Measurements from ENCODE around the gene NEUROD4.
"Not testable (repeated sequence)": the region's sequence is repeated elsewhere in the genome, so short reads cannot be mapped to it uniquely, and the experiment has no call there.

Gene NEUROD4

GRCh38 chr12:55019784-55020183 lies at the start of gene NEUROD4:
NEUROD4 (plus strand) TSS chr12:55019974; CDS start chr12:55026440, 6,466 bp downstream.
- Histone ChIP-seq H3K4me1 (ENCODE audit: control insufficient read depth, insufficient read depth, low read length) (no peaks in the 10 kb centered on the region), H3K27me3 (ENCODE audit: control insufficient read depth, insufficient read depth, low read length) (no peaks in the 10 kb centered on the region), H3K9ac (ENCODE audit: low read length) (no peak within 1 kb of the TSS), H3K36me3 (ENCODE audit: control insufficient read depth, insufficient read depth, low read length) (no peaks in the 10 kb centered on the region), H3K4me3 (ENCODE audit: low read length) (no peak within 1 kb of the TSS), H3K27ac (ENCODE audit: low read depth, low read length) (no peak within 1 kb of the TSS)

- H3K27ac ChIP-seq (ENCODE audit: low read depth, low read length) = no peak overlapping the region
- H3K27me3 ChIP-seq (ENCODE audit: control insufficient read depth, insufficient read depth, low read length) = no peaks in the 10 kb centered on the region
- H3K4me1 ChIP-seq (ENCODE audit: control insufficient read depth, insufficient read depth, low read length) = no peaks in the 10 kb centered on the region
- no peaks in the 10 kb centered on the region for H3K36me3 ChIP-seq (ENCODE audit: control insufficient read depth, insufficient read depth, low read length)
- no peak overlapping the region for H3K9ac ChIP-seq (ENCODE audit: low read length)
- no peak overlapping the region for H3K4me3 ChIP-seq (ENCODE audit: low read length)
Measured at GRCh38 chr12:54970741-54971140, 49.0 kb upstream of the NEUROD4 start.

GRCh38 chr12:54973556-54973955 lies 46.2 kb upstream of the NEUROD4 start:
- Histone ChIP-seq H3K36me3 (ENCODE audit: control insufficient read depth, insufficient read depth, low read length) (no peaks in the 10 kb centered on the region), H3K4me1 (ENCODE audit: control insufficient read depth, insufficient read depth, low read length) (no peaks in the 10 kb centered on the region), H3K27me3 (ENCODE audit: control insufficient read depth, insufficient read depth, low read length) (no peaks in the 10 kb centered on the region), H3K4me3 (ENCODE audit: low read length) (no peak overlapping the region), H3K9ac (ENCODE audit: low read length) (no peak overlapping the region), H3K27ac (ENCODE audit: low read depth, low read length) (no peak overlapping the region)

GRCh38 chr12:54974279-54974678 lies 45.5 kb upstream of the NEUROD4 start:
- no peaks in the 10 kb centered on the region for H3K4me1 ChIP-seq (ENCODE audit: control insufficient read depth, insufficient read depth, low read length)
- H3K36me3 ChIP-seq (ENCODE audit: control insufficient read depth, insufficient read depth, low read length) = no peaks in the 10 kb centered on the region
- no peak overlapping the region for H3K27ac ChIP-seq (ENCODE audit: low read depth, low read length)
- no peak overlapping the region for H3K4me3 ChIP-seq (ENCODE audit: low read length)
- H3K27me3 ChIP-seq (ENCODE audit: control insufficient read depth, insufficient read depth, low read length) = no peaks in the 10 kb centered on the region
- no peak overlapping the region for H3K9ac ChIP-seq (ENCODE audit: low read length)

GRCh38 chr12:54975272-54975671 lies 44.5 kb upstream of the NEUROD4 start:
- H3K9ac ChIP-seq (ENCODE audit: low read length) = no peak overlapping the region
- no peaks in the 10 kb centered on the region for H3K36me3 ChIP-seq (ENCODE audit: control insufficient read depth, insufficient read depth, low read length)
- H3K4me1 ChIP-seq (ENCODE audit: control insufficient read depth, insufficient read depth, low read length) = no peaks in the 10 kb centered on the region
- H3K27me3 ChIP-seq (ENCODE audit: control insufficient read depth, insufficient read depth, low read length) = no peaks in the 10 kb centered on the region
- H3K27ac ChIP-seq (ENCODE audit: low read depth, low read length) = no peak overlapping the region
- H3K4me3 ChIP-seq (ENCODE audit: low read length) = no peak overlapping the region

- Histone ChIP-seq H3K27ac (ENCODE audit: low read depth, low read length) (no peak overlapping the region), H3K4me1 (ENCODE audit: control insufficient read depth, insufficient read depth, low read length) (no peaks in the 10 kb centered on the region), H3K9ac (ENCODE audit: low read length) (no peak overlapping the region), H3K27me3 (ENCODE audit: control insufficient read depth, insufficient read depth, low read length) (no peaks in the 10 kb centered on the region), H3K36me3 (ENCODE audit: control insufficient read depth, insufficient read depth, low read length) (no peaks in the 10 kb centered on the region), H3K4me3 (ENCODE audit: low read length) (no peak overlapping the region)
Measured at GRCh38 chr12:54975875-54976274, 43.9 kb upstream of the NEUROD4 start.

- no peak overlapping the region for H3K9ac ChIP-seq (ENCODE audit: low read length)
- H3K36me3 ChIP-seq (ENCODE audit: control insufficient read depth, insufficient read depth, low read length) = no peaks in the 10 kb centered on the region
- no peak overlapping the region for H3K27ac ChIP-seq (ENCODE audit: low read depth, low read length)
- no peaks in the 10 kb centered on the region for H3K4me1 ChIP-seq (ENCODE audit: control insufficient read depth, insufficient read depth, low read length)
- no peaks in the 10 kb centered on the region for H3K27me3 ChIP-seq (ENCODE audit: control insufficient read depth, insufficient read depth, low read length)
- no peak overlapping the region for H3K4me3 ChIP-seq (ENCODE audit: low read length)
Measured at GRCh38 chr12:54977155-54977554, 42.6 kb upstream of the NEUROD4 start.

- Histone ChIP-seq H3K27ac (ENCODE audit: low read depth, low read length) (no peak overlapping the region), H3K4me1 (ENCODE audit: control insufficient read depth, insufficient read depth, low read length) (no peaks in the 10 kb centered on the region), H3K27me3 (ENCODE audit: control insufficient read depth, insufficient read depth, low read length) (no peaks in the 10 kb centered on the region), H3K4me3 (ENCODE audit: low read length) (no peak overlapping the region), H3K36me3 (ENCODE audit: control insufficient read depth, insufficient read depth, low read length) (no peaks in the 10 kb centered on the region), H3K9ac (ENCODE audit: low read length) (no peak overlapping the region)
Measured at GRCh38 chr12:54977857-54978256, 41.9 kb upstream of the NEUROD4 start.

GRCh38 chr12:54980341-54980740 lies 39.4 kb upstream of the NEUROD4 start:
- H3K4me3 ChIP-seq (ENCODE audit: low read length) = no peak overlapping the region
- H3K36me3 ChIP-seq (ENCODE audit: control insufficient read depth, insufficient read depth, low read length) = no peaks in the 10 kb centered on the region
- no peak overlapping the region for H3K9ac ChIP-seq (ENCODE audit: low read length)
- no peak overlapping the region for H3K27ac ChIP-seq (ENCODE audit: low read depth, low read length)
- no peaks in the 10 kb centered on the region for H3K27me3 ChIP-seq (ENCODE audit: control insufficient read depth, insufficient read depth, low read length)
- no peaks in the 10 kb centered on the region for H3K4me1 ChIP-seq (ENCODE audit: control insufficient read depth, insufficient read depth, low read length)

- Histone ChIP-seq H3K27me3 (ENCODE audit: control insufficient read depth, insufficient read depth, low read length) (no peaks in the 10 kb centered on the region), H3K9ac (ENCODE audit: low read length) (no peak overlapping the region), H3K27ac (ENCODE audit: low read depth, low read length) (no peak overlapping the region), H3K4me1 (ENCODE audit: control insufficient read depth, insufficient read depth, low read length) (no peaks in the 10 kb centered on the region), H3K36me3 (ENCODE audit: control insufficient read depth, insufficient read depth, low read length) (no peaks in the 10 kb centered on the region), H3K4me3 (ENCODE audit: low read length) (no peak overlapping the region)
Measured at GRCh38 chr12:54981796-54982195, 38.0 kb upstream of the NEUROD4 start.

GRCh38 chr12:54983536-54984101 lies 36.2 kb upstream of the NEUROD4 start:
- no peak overlapping the region for H3K9ac ChIP-seq (ENCODE audit: low read length)
- H3K27ac ChIP-seq (ENCODE audit: low read depth, low read length) = no peak overlapping the region
- no peaks in the 10 kb centered on the region for H3K4me1 ChIP-seq (ENCODE audit: control insufficient read depth, insufficient read depth, low read length)
- H3K36me3 ChIP-seq (ENCODE audit: control insufficient read depth, insufficient read depth, low read length) = no peaks in the 10 kb centered on the region
- H3K27me3 ChIP-seq (ENCODE audit: control insufficient read depth, insufficient read depth, low read length) = no peaks in the 10 kb centered on the region
- H3K4me3 ChIP-seq (ENCODE audit: low read length) = no peak overlapping the region

GRCh38 chr12:54984658-54985376 lies 35.0 kb upstream of the NEUROD4 start, which contains the start of gene TESPA1:
TESPA1 (minus strand) TSS chr12:54984762; CDS start chr12:54974562, 10,200 bp downstream.
- Histone ChIP-seq H3K9ac (ENCODE audit: low read length) (no peak within 1 kb of the TSS), H3K4me3 (ENCODE audit: low read length) (peak within 1 kb of the TSS; percentile 47), H3K27me3 (ENCODE audit: control insufficient read depth, insufficient read depth, low read length) (no peaks in the 10 kb centered on the region), H3K36me3 (ENCODE audit: control insufficient read depth, insufficient read depth, low read length) (no peaks in the 10 kb centered on the region), H3K4me1 (ENCODE audit: control insufficient read depth, insufficient read depth, low read length) (no peaks in the 10 kb centered on the region), H3K27ac (ENCODE audit: low read depth, low read length) (no peak within 1 kb of the TSS)

- not testable (repeated sequence) for H3K27me3 ChIP-seq (ENCODE audit: control insufficient read depth, insufficient read depth, low read length); H3K4me1 ChIP-seq (ENCODE audit: control insufficient read depth, insufficient read depth, low read length); H3K9ac ChIP-seq (ENCODE audit: low read length); H3K36me3 ChIP-seq (ENCODE audit: control insufficient read depth, insufficient read depth, low read length); H3K4me3 ChIP-seq (ENCODE audit: low read length); H3K27ac ChIP-seq (ENCODE audit: low read depth, low read length)
Measured at GRCh38 chr12:54986773-54987172, 33.0 kb upstream of the NEUROD4 start.

All from rectal smooth muscle tissue (tissue), 1 donor.